GM19467 (cell line): ENCODE data around the gene VPS45.

ENCODE experiments used
- ATAC-seq: cut with Tn5 transposase; IDR thresholded peaks from one replicate; pipeline ENCODE4 v1.9.1; 2021; ENCODE audit warnings: mild to moderate bottlenecking, moderate library complexity; ENCODE audit not compliant: unreplicated experiment

The VPS45 gene

GRCh38 chr1:150155413-150156071 is 88.0 kb downstream of the VPS45 start:
- ATAC-seq, result no peak

GRCh38 chr1:150156868-150157603 is 89.5 kb downstream of the VPS45 start:
- no peak for ATAC-seq

- no peak for ATAC-seq
Observed at GRCh38 chr1:150159550-150159949, 92.0 kb downstream of the VPS45 start.

- ATAC-seq, result no peak
Observed at GRCh38 chr1:150160964-150161621, 93.5 kb downstream of the VPS45 start.

GRCh38 chr1:150161747-150162581 is 94.4 kb downstream of the VPS45 start:
- ATAC-seq, result no peak

- no peak for ATAC-seq
Observed at GRCh38 chr1:150162582-150162861, 94.9 kb downstream of the VPS45 start.

- ATAC-seq, result no peak
Observed at GRCh38 chr1:150162862-150163706, 95.5 kb downstream of the VPS45 start.

GRCh38 chr1:150164224-150164623 is 96.6 kb downstream of the VPS45 start:
- no peak for ATAC-seq

GRCh38 chr1:150164779-150165178 is 97.2 kb downstream of the VPS45 start:
- no peak for ATAC-seq

GRCh38 chr1:150165622-150166612 is 98.3 kb downstream of the VPS45 start:
- no peak for ATAC-seq

GRCh38 chr1:150168960-150169601 is 101.5 kb downstream of the VPS45 start:
- ATAC-seq, result no peak

GRCh38 chr1:150171801-150172200 is 104.2 kb downstream of the VPS45 start:
- no peak for ATAC-seq

GRCh38 chr1:150173141-150173585 is 105.6 kb downstream of the VPS45 start:
- ATAC-seq, result no peak

GRCh38 chr1:150176593-150176992 is 109.0 kb downstream of the VPS45 start:
- ATAC-seq, result no peak

GRCh38 chr1:150178548-150178947 is 111.0 kb downstream of the VPS45 start:
- no peak for ATAC-seq

GRCh38 chr1:150179867-150180266 is 112.3 kb downstream of the VPS45 start:
- no peak for ATAC-seq

GRCh38 chr1:150180474-150180873 is 112.9 kb downstream of the VPS45 start:
- no peak for ATAC-seq

GRCh38 chr1:150182247-150182646 is 114.7 kb downstream of the VPS45 start:
- no peak for ATAC-seq

- ATAC-seq, result no peak
Observed at GRCh38 chr1:150183061-150183460, 115.5 kb downstream of the VPS45 start.
